Measurements from ENCODE around the gene DDX43.
"Not testable (repeated sequence)": the region's sequence is repeated elsewhere in the genome, so short reads cannot be mapped to it uniquely, and the experiment has no call there.

DDX43 gene

GRCh38 chr6:73382462-73383113 lies 12.0 kb upstream of the DDX43 start:
- H3K4me3 ChIP-seq (ENCODE audit: low read depth, low read length), result no peak overlapping the region
- TF ChIP-seq CTCF (IDR thresholded peaks at IDR 0.05; ENCODE audit: insufficient read depth, low read length, missing control alignments), result no peak
- ChIA-PET CTCF (interaction anchor here (0.9 kb wide), 1 partner anchor 12 kb away, joined by 3 read pairs; the partner anchor contains the start of gene OOEP), POLR2A (no interaction called here)
- DNase-seq (ENCODE audit: low read depth, low spot score), result no peak

GRCh38 chr6:73388433-73388799 lies 6.2 kb upstream of the DDX43 start:
- no peak for DNase-seq (ENCODE audit: low read depth, low spot score)
- ChIA-PET CTCF (interaction anchor here (0.7 to 2.2 kb wide), 18 partner anchors 10 to 222 kb away, joined by 3 to 29 read pairs (median 4); no protein-coding TSS in a partner anchor), POLR2A (interaction anchor here (1.1 kb wide), 1 partner anchor 73 kb away, joined by 5 read pairs; the partner anchor contains the start of gene MTO1)
- no peak for TF ChIP-seq CTCF (IDR thresholded peaks at IDR 0.05; ENCODE audit: insufficient read depth, low read length, missing control alignments)
- peak overlapping the region; percentile 65 for H3K4me3 ChIP-seq (ENCODE audit: low read depth, low read length)

GRCh38 chr6:73388800-73389512 lies 5.7 kb upstream of the DDX43 start:
- TF ChIP-seq CTCF (IDR thresholded peaks at IDR 0.05; ENCODE audit: insufficient read depth, low read length, missing control alignments), result peak; percentile 82
- ChIA-PET CTCF (interaction anchor here (0.7 to 2.2 kb wide), 21 partner anchors 9 to 264 kb away, joined by 3 to 29 read pairs (median 4); no protein-coding TSS in a partner anchor), POLR2A (interaction anchor here (0.9 to 1.1 kb wide), 2 partner anchors 50 to 72 kb away, joined by 3 to 5 read pairs; partner anchors contain the start of gene MTO1)
- H3K4me3 ChIP-seq (ENCODE audit: low read depth, low read length), result peak overlapping the region; percentile 65
- peak; percentile 5 for DNase-seq (ENCODE audit: low read depth, low spot score)

GRCh38 chr6:73389854-73390253 lies 4.8 kb upstream of the DDX43 start:
- CTCF ChIA-PET, result interaction anchor here (0.7 to 0.8 kb wide), 2 partner anchors 12 to 37 kb away, joined by 3 read pairs; no protein-coding TSS in a partner anchor
- POLR2A ChIA-PET, result no interaction called here
- no peak overlapping the region for H3K4me3 ChIP-seq (ENCODE audit: low read depth, low read length)
- no peak for DNase-seq (ENCODE audit: low read depth, low spot score)
- no peak for TF ChIP-seq CTCF (IDR thresholded peaks at IDR 0.05; ENCODE audit: insufficient read depth, low read length, missing control alignments)

GRCh38 chr6:73391675-73392074 lies 3.0 kb upstream of the DDX43 start:
- CTCF ChIA-PET, result interaction anchor here (1.3 kb wide), 1 partner anchor 53 kb away, joined by 3 read pairs; no protein-coding TSS in a partner anchor
- TF ChIP-seq CTCF (IDR thresholded peaks at IDR 0.05; ENCODE audit: insufficient read depth, low read length, missing control alignments), result no peak
- POLR2A ChIA-PET, result no interaction called here
- H3K4me3 ChIP-seq (ENCODE audit: low read depth, low read length), result no peak overlapping the region
- no peak for DNase-seq (ENCODE audit: low read depth, low spot score)

- DNase-seq (ENCODE audit: low read depth, low spot score); H3K4me3 ChIP-seq (ENCODE audit: low read depth, low read length); CTCF ChIA-PET; POLR2A ChIA-PET: not testable (repeated sequence)
Measured at GRCh38 chr6:73392188-73392587, 2.4 kb upstream of the DDX43 start.

Measured in AG04449 (cell line).